HL-60 (cell line): ENCODE measurements around the gene NR2F1.

Experiments
- DNase-seq, 2 experiments: peaks; one replicate each; pipeline ENCODE4 v3.0.0-alpha.2; 2010 to 2020; ENCODE audit warnings: low read depth in 1 of 2, low spot score in 1 of 2
- H3K27ac ChIP-seq: fragments of 250-450 bp; sonication (Bioruptor Pico); replicated peaks from 2 replicates; pipeline ENCODE4 v1.5.1; 2020; ENCODE audit warnings: mild to moderate bottlenecking, moderate library complexity
- H3K27me3 ChIP-seq: fragments of 250-450 bp; sonication (Bioruptor Pico); 2 replicates; pipeline ENCODE4 v1.5.1; 2021; ENCODE audit warnings: mild to moderate bottlenecking, moderate library complexity; ENCODE audit not compliant: insufficient read depth, poor library complexity, severe bottlenecking
- H3K4me3 ChIP-seq: replicated peaks from 2 replicates; pipeline ENCODE4 v1.5.1; 2011; ENCODE audit warnings: mild to moderate bottlenecking, control low read depth, low read length; ENCODE audit not compliant: insufficient read depth
- GABPA ChIP-seq: IDR thresholded peaks from 2 replicates; pipeline ENCODE4 v1.6.1; 2012; ENCODE audit warnings: low read depth
- POLR2AphosphoS5 ChIP-seq: IDR thresholded peaks from 2 replicates; pipeline ENCODE4 v1.6.1; 2012; ENCODE audit warnings: low read depth
- SPI1 ChIP-seq: IDR thresholded peaks from 2 replicates; pipeline ENCODE4 v1.6.1; 2012; ENCODE audit warnings: low read depth, mild to moderate bottlenecking, borderline replicate concordance
- TF ChIP-seq, protein P1 (sequence below): IDR thresholded peaks from one replicate; pipeline ENCODE4 v1.5.1; 2011; ENCODE audit warnings: low read length, control low read depth, inconsistent platforms; ENCODE audit not compliant: insufficient read depth
- TF ChIP-seq, protein P2 (sequence below): IDR thresholded peaks from 2 replicates; pipeline ENCODE4 v1.6.1; 2012; ENCODE audit warnings: low read depth; ENCODE audit not compliant: insufficient replicate concordance

The NR2F1 gene

DNA sequence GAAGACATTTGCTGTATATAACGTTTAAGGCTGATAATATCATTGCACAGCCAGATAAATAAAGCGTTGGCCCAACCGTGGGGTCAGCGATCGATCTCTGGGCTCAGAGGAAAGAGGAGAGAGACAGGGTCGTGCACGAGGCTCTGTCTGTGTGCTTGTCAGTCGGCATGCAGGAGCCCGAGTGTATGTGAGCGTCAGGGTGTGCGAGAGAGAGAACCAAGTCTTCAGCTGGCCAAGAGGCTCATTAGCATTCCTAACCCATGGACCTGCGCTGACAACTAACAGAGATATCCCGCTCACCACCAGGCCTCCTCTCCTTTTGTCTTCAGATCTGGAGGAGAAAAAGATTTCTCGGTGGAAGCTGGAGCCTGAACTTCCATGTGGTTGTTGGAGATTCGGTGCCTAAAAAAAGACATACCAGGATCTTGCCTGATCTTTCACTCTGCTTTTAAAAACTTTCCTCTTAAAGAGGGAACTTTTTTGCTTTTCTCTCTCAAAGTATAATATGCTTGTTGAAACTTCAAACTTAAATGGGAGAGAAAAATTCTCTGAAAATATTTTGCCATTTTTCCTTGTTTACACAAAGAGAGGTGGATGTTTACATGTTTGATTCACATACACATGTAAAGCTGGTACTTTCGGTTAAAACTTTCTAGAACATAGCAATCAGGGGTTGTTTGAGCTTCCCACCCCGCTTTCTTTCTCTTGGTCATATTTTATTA, 16.5 kb downstream of the NR2F1 start:
- TF ChIP-seq SPI1 = no peak
- TF ChIP-seq POLR2AphosphoS5 = no peak
- TF ChIP-seq, protein P1, sequence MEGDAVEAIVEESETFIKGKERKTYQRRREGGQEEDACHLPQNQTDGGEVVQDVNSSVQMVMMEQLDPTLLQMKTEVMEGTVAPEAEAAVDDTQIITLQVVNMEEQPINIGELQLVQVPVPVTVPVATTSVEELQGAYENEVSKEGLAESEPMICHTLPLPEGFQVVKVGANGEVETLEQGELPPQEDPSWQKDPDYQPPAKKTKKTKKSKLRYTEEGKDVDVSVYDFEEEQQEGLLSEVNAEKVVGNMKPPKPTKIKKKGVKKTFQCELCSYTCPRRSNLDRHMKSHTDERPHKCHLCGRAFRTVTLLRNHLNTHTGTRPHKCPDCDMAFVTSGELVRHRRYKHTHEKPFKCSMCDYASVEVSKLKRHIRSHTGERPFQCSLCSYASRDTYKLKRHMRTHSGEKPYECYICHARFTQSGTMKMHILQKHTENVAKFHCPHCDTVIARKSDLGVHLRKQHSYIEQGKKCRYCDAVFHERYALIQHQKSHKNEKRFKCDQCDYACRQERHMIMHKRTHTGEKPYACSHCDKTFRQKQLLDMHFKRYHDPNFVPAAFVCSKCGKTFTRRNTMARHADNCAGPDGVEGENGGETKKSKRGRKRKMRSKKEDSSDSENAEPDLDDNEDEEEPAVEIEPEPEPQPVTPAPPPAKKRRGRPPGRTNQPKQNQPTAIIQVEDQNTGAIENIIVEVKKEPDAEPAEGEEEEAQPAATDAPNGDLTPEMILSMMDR = no peak
- TF ChIP-seq GABPA = no peak
- TF ChIP-seq, protein P2, sequence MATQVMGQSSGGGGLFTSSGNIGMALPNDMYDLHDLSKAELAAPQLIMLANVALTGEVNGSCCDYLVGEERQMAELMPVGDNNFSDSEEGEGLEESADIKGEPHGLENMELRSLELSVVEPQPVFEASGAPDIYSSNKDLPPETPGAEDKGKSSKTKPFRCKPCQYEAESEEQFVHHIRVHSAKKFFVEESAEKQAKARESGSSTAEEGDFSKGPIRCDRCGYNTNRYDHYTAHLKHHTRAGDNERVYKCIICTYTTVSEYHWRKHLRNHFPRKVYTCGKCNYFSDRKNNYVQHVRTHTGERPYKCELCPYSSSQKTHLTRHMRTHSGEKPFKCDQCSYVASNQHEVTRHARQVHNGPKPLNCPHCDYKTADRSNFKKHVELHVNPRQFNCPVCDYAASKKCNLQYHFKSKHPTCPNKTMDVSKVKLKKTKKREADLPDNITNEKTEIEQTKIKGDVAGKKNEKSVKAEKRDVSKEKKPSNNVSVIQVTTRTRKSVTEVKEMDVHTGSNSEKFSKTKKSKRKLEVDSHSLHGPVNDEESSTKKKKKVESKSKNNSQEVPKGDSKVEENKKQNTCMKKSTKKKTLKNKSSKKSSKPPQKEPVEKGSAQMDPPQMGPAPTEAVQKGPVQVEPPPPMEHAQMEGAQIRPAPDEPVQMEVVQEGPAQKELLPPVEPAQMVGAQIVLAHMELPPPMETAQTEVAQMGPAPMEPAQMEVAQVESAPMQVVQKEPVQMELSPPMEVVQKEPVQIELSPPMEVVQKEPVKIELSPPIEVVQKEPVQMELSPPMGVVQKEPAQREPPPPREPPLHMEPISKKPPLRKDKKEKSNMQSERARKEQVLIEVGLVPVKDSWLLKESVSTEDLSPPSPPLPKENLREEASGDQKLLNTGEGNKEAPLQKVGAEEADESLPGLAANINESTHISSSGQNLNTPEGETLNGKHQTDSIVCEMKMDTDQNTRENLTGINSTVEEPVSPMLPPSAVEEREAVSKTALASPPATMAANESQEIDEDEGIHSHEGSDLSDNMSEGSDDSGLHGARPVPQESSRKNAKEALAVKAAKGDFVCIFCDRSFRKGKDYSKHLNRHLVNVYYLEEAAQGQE = no peak
- Histone ChIP-seq H3K27me3 (peaks cover 3% of the 10 kb centered on the region), H3K4me3 (no peak overlapping the region), H3K27ac (no peak overlapping the region)
- DNase-seq = no peak

DNA sequence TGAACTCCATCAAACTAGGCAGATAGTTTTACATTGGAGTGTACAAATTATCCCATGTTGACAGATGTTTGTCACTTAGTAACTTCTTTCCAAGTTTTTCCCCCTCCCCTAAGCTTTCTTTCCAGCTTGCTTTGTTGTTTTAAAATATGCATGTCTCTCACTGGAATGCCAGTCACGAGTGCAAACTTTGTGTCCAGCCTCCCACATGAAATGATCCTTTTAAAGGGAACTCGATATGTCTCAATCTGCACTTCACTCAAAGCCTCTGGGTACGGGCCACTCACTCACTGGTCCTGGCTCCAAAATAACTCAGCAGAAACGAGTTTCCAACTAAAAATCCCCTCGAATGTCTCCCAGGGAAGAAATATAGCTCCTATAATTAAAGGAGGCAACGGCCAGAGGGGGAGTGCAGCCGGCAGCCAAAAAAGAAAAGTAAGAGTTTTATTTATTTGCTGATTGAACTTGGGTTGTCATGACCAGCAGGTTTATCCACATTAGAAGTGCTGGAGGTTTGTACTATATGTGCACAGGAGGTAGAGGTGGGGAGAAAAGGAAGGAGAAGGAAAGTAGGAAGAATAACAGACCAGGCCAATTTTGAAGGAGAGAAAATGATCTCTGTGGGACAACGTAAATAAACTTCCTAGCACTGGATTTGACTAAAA, 17.5 kb downstream of the NR2F1 start:
- peaks cover 3% of the 10 kb centered on the region for H3K27me3 ChIP-seq
- H3K27ac ChIP-seq = no peak overlapping the region
- H3K4me3 ChIP-seq = no peak overlapping the region
- no peak for TF ChIP-seq SPI1
- TF ChIP-seq, protein P1 = no peak
- no peak for TF ChIP-seq GABPA
- TF ChIP-seq, protein P2 = no peak
- TF ChIP-seq POLR2AphosphoS5 = no peak
- DNase-seq = no peak

DNA sequence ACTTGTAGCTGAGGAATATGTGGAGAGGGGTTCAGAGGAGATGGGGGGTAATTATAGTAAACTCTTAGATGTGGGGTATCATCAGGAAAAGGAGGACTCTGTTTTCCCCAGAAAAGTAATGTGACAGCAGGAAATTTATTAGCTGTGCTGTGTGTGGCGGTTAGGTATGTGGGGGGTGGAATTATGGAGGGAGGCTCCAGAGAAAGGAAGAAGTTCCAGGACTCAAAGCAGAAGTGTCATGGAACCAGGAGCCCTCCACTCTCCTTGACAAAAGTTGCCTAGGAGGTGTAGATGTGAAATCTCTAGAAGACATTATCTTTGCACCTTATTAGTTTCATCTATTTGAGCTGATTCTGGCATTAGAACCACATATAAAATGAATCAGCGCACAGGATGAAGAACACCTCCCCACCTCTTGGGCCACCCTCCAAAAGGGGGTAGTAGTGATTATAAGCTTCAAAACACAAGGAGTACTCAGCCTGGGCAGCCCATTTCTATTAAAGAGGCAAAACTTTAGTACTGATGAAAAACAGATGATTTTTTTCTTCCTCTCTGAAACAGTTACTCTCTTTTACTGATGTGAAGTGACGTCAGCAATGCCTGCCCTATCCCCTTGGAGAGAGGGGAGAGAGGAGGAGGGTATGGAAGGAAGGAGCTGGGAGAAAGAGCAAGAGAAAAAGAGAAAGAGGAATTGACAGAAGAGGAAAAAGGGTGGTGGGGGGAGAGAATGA, 18.2 kb downstream of the NR2F1 start:
- Histone ChIP-seq H3K27me3 (peaks cover 3% of the 10 kb centered on the region), H3K27ac (no peak overlapping the region)

More for the DNA sequence above, 18.2 kb downstream of the NR2F1 start:
- DNase-seq = no peak
- TF ChIP-seq SPI1 (no peak), POLR2AphosphoS5 (no peak), GABPA (no peak)
- TF ChIP-seq, protein P1 = no peak
- TF ChIP-seq, protein P2 = no peak
- no peak overlapping the region for H3K4me3 ChIP-seq
